GM21723 (cell line): ENCODE results near the gene SOX8.
"Not testable (repeated sequence)": the region's sequence is repeated elsewhere in the genome, so short reads cannot be mapped to it uniquely, and the experiment has no call there.

Source experiments
- ATAC-seq: cut with Tn5 transposase; IDR thresholded peaks from one replicate; pipeline ENCODE4 v1.9.1; 2021; ENCODE audit warnings: mild to moderate bottlenecking, moderate library complexity; ENCODE audit not compliant: unreplicated experiment

The SOX8 gene

GRCh38 chr16:953818-954217 is 27.8 kb upstream of the SOX8 start:
- ATAC-seq, result not testable (repeated sequence)

- not testable (repeated sequence) for ATAC-seq
Measured at GRCh38 chr16:955766-956165, 25.8 kb upstream of the SOX8 start.

- no peak for ATAC-seq
Measured at GRCh38 chr16:959232-960040, 22.1 kb upstream of the SOX8 start.

GRCh38 chr16:962366-962765 is 19.2 kb upstream of the SOX8 start:
- ATAC-seq, result no peak

GRCh38 chr16:962901-963814 is 18.4 kb upstream of the SOX8 start:
- no peak for ATAC-seq

- ATAC-seq, result no peak
Measured at GRCh38 chr16:963913-964312, 17.7 kb upstream of the SOX8 start.

GRCh38 chr16:964356-965035 is 17.1 kb upstream of the SOX8 start:
- ATAC-seq, result no peak

- ATAC-seq, result no peak
Measured at GRCh38 chr16:965036-965395, 16.6 kb upstream of the SOX8 start.

- no peak for ATAC-seq
Measured at GRCh38 chr16:965487-965886, 16.1 kb upstream of the SOX8 start.

- ATAC-seq, result no peak
Measured at GRCh38 chr16:966035-966434, 15.5 kb upstream of the SOX8 start.

- no peak for ATAC-seq
Measured at GRCh38 chr16:966505-966904, 15.1 kb upstream of the SOX8 start.

- ATAC-seq, result no peak
Measured at GRCh38 chr16:967077-967541, 14.5 kb upstream of the SOX8 start.

GRCh38 chr16:967546-968295 is 13.8 kb upstream of the SOX8 start:
- ATAC-seq, result no peak

- no peak for ATAC-seq
Measured at GRCh38 chr16:968620-969019, 12.9 kb upstream of the SOX8 start.

GRCh38 chr16:969508-970385 is 11.8 kb upstream of the SOX8 start:
- no peak for ATAC-seq

- ATAC-seq, result no peak
Measured at GRCh38 chr16:970386-970765, 11.2 kb upstream of the SOX8 start.

GRCh38 chr16:970766-971581 is 10.6 kb upstream of the SOX8 start, which contains the start of gene LMF1:
TSS of gene LMF1 (minus strand) at chr16:970984. CDS start at chr16:970980, 4 bp downstream.
- peak; percentile 77 for ATAC-seq

GRCh38 chr16:971582-971905 is 10.0 kb upstream of the SOX8 start:
- no peak for ATAC-seq

- ATAC-seq, result no peak
Measured at GRCh38 chr16:971981-972315, 9.6 kb upstream of the SOX8 start.
